HEK293 (cell line): Measurements from ENCODE around the gene LRRC8E.

Experiments used
- KLF16 ChIP-seq: fragments of 450-650 bp; formaldehyde crosslinking; IDR thresholded peaks from 2 replicates; pipeline ENCODE4 v1.5.1; 2017; ENCODE audit warnings: missing biosample characterization, missing genetic modification characterization
- SCRT1 ChIP-seq: fragments of 450-650 bp; formaldehyde crosslinking; IDR thresholded peaks from 2 replicates; pipeline ENCODE4 v1.5.1; 2016; ENCODE audit warnings: missing biosample characterization, missing genetic modification characterization, borderline replicate concordance
- SP2 ChIP-seq: fragments of 450-650 bp; formaldehyde crosslinking; IDR thresholded peaks from 2 replicates; pipeline ENCODE4 v1.5.1; 2016; ENCODE audit warnings: missing biosample characterization, missing genetic modification characterization
- SP3 ChIP-seq: fragments of 450-650 bp; formaldehyde crosslinking; IDR thresholded peaks from 2 replicates; pipeline ENCODE4 v1.5.1; 2016; ENCODE audit warnings: missing biosample characterization, missing genetic modification characterization
- ZNF138 ChIP-seq: fragments of 450-650 bp; formaldehyde crosslinking; IDR thresholded peaks from 2 replicates; pipeline ENCODE4 v1.5.1; 2016; ENCODE audit warnings: missing biosample characterization, missing genetic modification characterization, borderline replicate concordance
- ZNF140 ChIP-seq: fragments of 450-650 bp; formaldehyde crosslinking; IDR thresholded peaks from 2 replicates; pipeline ENCODE4 v1.5.1; 2016; ENCODE audit warnings: missing biosample characterization, missing genetic modification characterization
- ZNF24 ChIP-seq: fragments of 450-650 bp; formaldehyde crosslinking; IDR thresholded peaks from 2 replicates; pipeline ENCODE4 v1.5.1; 2016; ENCODE audit warnings: missing biosample characterization, missing genetic modification characterization
- ZNF433 ChIP-seq: fragments of 450-650 bp; formaldehyde crosslinking; IDR thresholded peaks from 2 replicates; pipeline ENCODE4 v1.5.1; 2016; ENCODE audit warnings: missing biosample characterization, missing genetic modification characterization, low read depth
- ZNF660 ChIP-seq: fragments of 450-650 bp; IDR thresholded peaks from 2 replicates; pipeline ENCODE4 v1.5.1; 2018; ENCODE audit warnings: missing biosample characterization, mild to moderate bottlenecking, missing genetic modification characterization
- ZNF707 ChIP-seq: fragments of 450-650 bp; formaldehyde crosslinking; IDR thresholded peaks from 2 replicates; pipeline ENCODE4 v1.5.1; 2016; ENCODE audit warnings: missing biosample characterization, missing genetic modification characterization
- TF ChIP-seq, protein P1 (sequence below): fragments of 450-650 bp; formaldehyde crosslinking; IDR thresholded peaks from 2 replicates; pipeline ENCODE4 v1.5.1; 2016; ENCODE audit warnings: missing biosample characterization, missing genetic modification characterization
- TF ChIP-seq, protein P2 (sequence below): fragments of 450-650 bp; formaldehyde crosslinking; IDR thresholded peaks from 2 replicates; pipeline ENCODE4 v1.5.1; 2016; ENCODE audit warnings: missing biosample characterization, missing genetic modification characterization
- TF ChIP-seq, protein P3 (sequence below): fragments of 450-650 bp; formaldehyde crosslinking; IDR thresholded peaks from 2 replicates; pipeline ENCODE4 v1.5.1; 2016; ENCODE audit warnings: missing biosample characterization, missing genetic modification characterization, borderline replicate concordance

DNA sequence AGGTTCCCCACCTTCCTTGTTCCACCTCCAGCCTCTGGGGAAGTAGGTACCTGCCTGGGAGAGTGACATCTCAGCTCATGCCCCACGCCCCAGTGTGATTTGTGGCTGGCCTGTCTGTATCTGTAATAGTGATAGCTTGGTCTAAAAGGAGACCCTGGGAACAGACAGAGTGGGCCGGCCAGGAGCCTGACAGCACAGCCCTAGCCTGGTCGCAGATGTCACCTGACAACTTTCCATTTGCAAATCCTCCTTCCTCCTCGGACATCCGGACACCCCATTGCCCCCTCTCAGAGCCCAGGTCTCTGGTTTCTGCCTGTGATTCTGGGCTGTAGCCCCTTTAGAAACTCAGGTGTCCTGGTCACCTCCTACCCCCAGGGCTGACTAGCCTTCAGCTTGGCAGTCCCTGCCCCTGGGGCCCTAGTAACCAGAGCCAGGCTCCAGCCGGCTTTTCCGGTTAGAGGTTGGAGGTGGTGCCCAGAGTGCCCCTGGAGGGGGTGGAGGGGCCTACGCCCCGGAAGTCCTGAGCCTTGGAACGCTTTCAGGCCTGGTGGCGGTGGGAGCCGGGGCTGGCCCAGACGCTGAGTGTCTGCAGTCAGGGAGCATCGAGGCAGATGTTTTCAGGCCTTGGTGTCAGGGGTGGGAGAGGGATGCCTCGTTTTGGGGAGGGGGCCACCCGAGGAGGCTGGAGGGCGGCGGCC lies 6.5 kb downstream of the LRRC8E start:
- TF ChIP-seq ZNF707 (tag by site-specific recombination) (no peak), SP3 (no peak), KLF16 (tag by site-specific recombination) (no peak), ZNF660 (tag by site-specific recombination) (no peak), SP2 (tag by site-specific recombination) (no peak), SCRT1 (no peak), ZNF140 (tag by site-specific recombination) (no peak), ZNF24 (tag by site-specific recombination) (no peak), ZNF138 (no peak), ZNF433 (tag by site-specific recombination) (no peak)
- TF ChIP-seq, protein P1, sequence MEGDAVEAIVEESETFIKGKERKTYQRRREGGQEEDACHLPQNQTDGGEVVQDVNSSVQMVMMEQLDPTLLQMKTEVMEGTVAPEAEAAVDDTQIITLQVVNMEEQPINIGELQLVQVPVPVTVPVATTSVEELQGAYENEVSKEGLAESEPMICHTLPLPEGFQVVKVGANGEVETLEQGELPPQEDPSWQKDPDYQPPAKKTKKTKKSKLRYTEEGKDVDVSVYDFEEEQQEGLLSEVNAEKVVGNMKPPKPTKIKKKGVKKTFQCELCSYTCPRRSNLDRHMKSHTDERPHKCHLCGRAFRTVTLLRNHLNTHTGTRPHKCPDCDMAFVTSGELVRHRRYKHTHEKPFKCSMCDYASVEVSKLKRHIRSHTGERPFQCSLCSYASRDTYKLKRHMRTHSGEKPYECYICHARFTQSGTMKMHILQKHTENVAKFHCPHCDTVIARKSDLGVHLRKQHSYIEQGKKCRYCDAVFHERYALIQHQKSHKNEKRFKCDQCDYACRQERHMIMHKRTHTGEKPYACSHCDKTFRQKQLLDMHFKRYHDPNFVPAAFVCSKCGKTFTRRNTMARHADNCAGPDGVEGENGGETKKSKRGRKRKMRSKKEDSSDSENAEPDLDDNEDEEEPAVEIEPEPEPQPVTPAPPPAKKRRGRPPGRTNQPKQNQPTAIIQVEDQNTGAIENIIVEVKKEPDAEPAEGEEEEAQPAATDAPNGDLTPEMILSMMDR (tag by site-specific recombination), result no peak
- TF ChIP-seq, protein P2, sequence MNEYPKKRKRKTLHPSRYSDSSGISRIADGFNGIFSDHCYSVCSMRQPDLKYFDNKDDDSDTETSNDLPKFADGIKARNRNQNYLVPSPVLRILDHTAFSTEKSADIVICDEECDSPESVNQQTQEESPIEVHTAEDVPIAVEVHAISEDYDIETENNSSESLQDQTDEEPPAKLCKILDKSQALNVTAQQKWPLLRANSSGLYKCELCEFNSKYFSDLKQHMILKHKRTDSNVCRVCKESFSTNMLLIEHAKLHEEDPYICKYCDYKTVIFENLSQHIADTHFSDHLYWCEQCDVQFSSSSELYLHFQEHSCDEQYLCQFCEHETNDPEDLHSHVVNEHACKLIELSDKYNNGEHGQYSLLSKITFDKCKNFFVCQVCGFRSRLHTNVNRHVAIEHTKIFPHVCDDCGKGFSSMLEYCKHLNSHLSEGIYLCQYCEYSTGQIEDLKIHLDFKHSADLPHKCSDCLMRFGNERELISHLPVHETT (tag by site-specific recombination), result no peak
- TF ChIP-seq, protein P3, sequence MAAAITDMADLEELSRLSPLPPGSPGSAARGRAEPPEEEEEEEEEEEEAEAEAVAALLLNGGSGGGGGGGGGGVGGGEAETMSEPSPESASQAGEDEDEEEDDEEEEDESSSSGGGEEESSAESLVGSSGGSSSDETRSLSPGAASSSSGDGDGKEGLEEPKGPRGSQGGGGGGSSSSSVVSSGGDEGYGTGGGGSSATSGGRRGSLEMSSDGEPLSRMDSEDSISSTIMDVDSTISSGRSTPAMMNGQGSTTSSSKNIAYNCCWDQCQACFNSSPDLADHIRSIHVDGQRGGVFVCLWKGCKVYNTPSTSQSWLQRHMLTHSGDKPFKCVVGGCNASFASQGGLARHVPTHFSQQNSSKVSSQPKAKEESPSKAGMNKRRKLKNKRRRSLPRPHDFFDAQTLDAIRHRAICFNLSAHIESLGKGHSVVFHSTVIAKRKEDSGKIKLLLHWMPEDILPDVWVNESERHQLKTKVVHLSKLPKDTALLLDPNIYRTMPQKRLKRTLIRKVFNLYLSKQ (tag by site-specific recombination), result no peak
